ENCODE measurements around the gene MRTFA. TPM values are rescaled to one million over a fixed set of nuclear protein-coding genes. Genes with fewer than 3 reads are reported as not detected.

Gene MRTFA
- total RNA-seq, 1 experiment from 2014 or later = 28.0 TPM

GRCh38 chr22:40520562-40520961 lies 116.0 kb downstream of the MRTFA start:
- no peak for ATAC-seq

More at GRCh38 chr22:40520562-40520961, 116.0 kb downstream of the MRTFA start:
- POLR2A ChIA-PET = no interaction called here
- no peaks in the 10 kb centered on the region for H4K20me1 ChIP-seq (ENCODE audit: insufficient read depth)
- peaks cover 7% of the 10 kb centered on the region; the same call in 1 of the 2 replicates for H3K79me2 ChIP-seq (ENCODE audit: insufficient read depth, low read length)
- no peak overlapping the region for H3K4me3 ChIP-seq (replicated peaks in 1 of 2; ENCODE audit: low read depth in 1 of 2, low read length in 2 of 2)
- no peak overlapping the region for H2AFZ ChIP-seq (ENCODE audit: low read depth, low read length, poor library complexity, severe bottlenecking)
- H3K4me2 ChIP-seq (ENCODE audit: low read length) = no peak overlapping the region
- no peaks in the 10 kb centered on the region for H3K9me3 ChIP-seq (ENCODE audit: control insufficient read depth in 1 of 2, insufficient read depth in 1 of 2, low read depth in 1 of 2, low read length in 2 of 2)
- CTCF ChIA-PET = no interaction called here
- no peaks in the 10 kb centered on the region for H3K36me3 ChIP-seq (ENCODE audit: control insufficient read depth in 1 of 2, insufficient read depth in 2 of 2, low read length in 2 of 2)
- H3K27me3 ChIP-seq (ENCODE audit: insufficient read depth, low read length) = no peaks in the 10 kb centered on the region
- TF ChIP-seq ZNF274 (IDR thresholded peaks at IDR 0.05; ENCODE audit: low read depth, low read length) = no peak
- TF ChIP-seq REST (IDR thresholded peaks at IDR 0.05; ENCODE audit: low read depth) = no peak
- TF ChIP-seq EZH2 (IDR thresholded peaks at IDR 0.05) = no peak
- no peak for TF ChIP-seq EGR1 (IDR thresholded peaks at IDR 0.05; ENCODE audit: low read depth)
- no peak for TF ChIP-seq SRF (IDR thresholded peaks at IDR 0.05; ENCODE audit: low read depth)
- no peak for TF ChIP-seq POLR2A (IDR thresholded peaks at IDR 0.05; ENCODE audit: borderline replicate concordance, extremely low read depth, insufficient read depth, insufficient read length)
- no peak for TF ChIP-seq POLR2AphosphoS5 (IDR thresholded peaks at IDR 0.05; ENCODE audit: low read depth, low read length)
- intact Hi-C loops (cut with micrococcal nuclease) = no loop called here
- BruUV-seq (replicated peaks) = no TSS peak
- no peak for DNase-seq (ENCODE audit: low read depth, low spot score)
- no peaks in the 10 kb centered on the region for H3K9me2 ChIP-seq (ENCODE audit: insufficient read depth)
- RAD21 ChIA-PET (ENCODE audit: low non-redundant PET in 1 of 2, low total read pairs in 2 of 2, uncharacterized antibody in 2 of 2, unreplicated experiment in 2 of 2) = no interaction called here
- no peak overlapping the region for H3K9ac ChIP-seq (ENCODE audit: low read length)
- H3K27ac ChIP-seq (ENCODE audit: low read depth, low read length) = no peak overlapping the region
- peaks cover 0 to 4% of the 10 kb centered on the region in 2 experiments; a peak in 2 of 4 replicates for H3K4me1 ChIP-seq (ENCODE audit: control insufficient read depth in 1 of 2, insufficient read depth in 2 of 2, low read length in 2 of 2)
